GM20431 (cell line): Measurements from ENCODE around the gene MYLK2.

Source experiments
- in situ Hi-C: fragments of 300-500 bp; cut with MseI, MboI; formaldehyde crosslinking; loops from one replicate; pipeline ENCODE4 v1.15.0; 2020; ENCODE audit warnings: low sequenced_read_pairs; ENCODE audit not compliant: unreplicated experiment

The MYLK2 gene

GRCh38 chr20:31819083-31819784 is at the start of gene MYLK2:
TSS of gene MYLK2 (plus strand) at chr20:31819356. CDS start at chr20:31819581, 225 bp downstream.
- in situ Hi-C loops: no loop called here

- in situ Hi-C loops: no loop called here
Observed at GRCh38 chr20:31769681-31770080, 49.5 kb upstream of the MYLK2 start.

GRCh38 chr20:31770243-31770642 is 48.9 kb upstream of the MYLK2 start:
- in situ Hi-C loops: no loop called here

GRCh38 chr20:31774408-31774807 is 44.7 kb upstream of the MYLK2 start:
- in situ Hi-C loops: no loop called here

GRCh38 chr20:31780839-31781238 is 38.3 kb upstream of the MYLK2 start:
- in situ Hi-C loops: no loop called here

GRCh38 chr20:31781945-31782344 is 37.2 kb upstream of the MYLK2 start:
- in situ Hi-C loops: no loop called here

- in situ Hi-C loops: no loop called here
Observed at GRCh38 chr20:31784354-31785044, 34.7 kb upstream of the MYLK2 start.

- in situ Hi-C loops: no loop called here
Observed at GRCh38 chr20:31785089-31785488, 34.1 kb upstream of the MYLK2 start.

GRCh38 chr20:31788578-31788977 is 30.6 kb upstream of the MYLK2 start:
- in situ Hi-C loops: no loop called here

GRCh38 chr20:31790401-31790800 is 28.8 kb upstream of the MYLK2 start:
- in situ Hi-C loops: no loop called here

GRCh38 chr20:31797364-31797763 is 21.8 kb upstream of the MYLK2 start:
- in situ Hi-C loops: no loop called here

GRCh38 chr20:31801508-31801907 is 17.6 kb upstream of the MYLK2 start:
- in situ Hi-C loops: no loop called here

GRCh38 chr20:31803552-31804291 is 15.4 kb upstream of the MYLK2 start:
- in situ Hi-C loops: no loop called here

- in situ Hi-C loops: no loop called here
Observed at GRCh38 chr20:31806564-31807355, 12.4 kb upstream of the MYLK2 start.

- in situ Hi-C loops: no loop called here
Observed at GRCh38 chr20:31808481-31808880, 10.7 kb upstream of the MYLK2 start.

- in situ Hi-C loops: no loop called here
Observed at GRCh38 chr20:31809661-31810060, 9.5 kb upstream of the MYLK2 start.

GRCh38 chr20:31811198-31811597 is 8.0 kb upstream of the MYLK2 start:
- in situ Hi-C loops: no loop called here

- in situ Hi-C loops: no loop called here
Observed at GRCh38 chr20:31811796-31812728, 7.1 kb upstream of the MYLK2 start.

GRCh38 chr20:31813611-31814010 is 5.5 kb upstream of the MYLK2 start:
- in situ Hi-C loops: no loop called here
